GM12878 (cell line): ENCODE data around the gene PTMA. TPM values are rescaled to one million over a fixed set of nuclear protein-coding genes. Genes with fewer than 3 reads are reported as not detected.

Experiments
- ATAC-seq: fragments of 200-7000 bp; cut with Tn5 transposase; 3 replicates; pipeline ENCODE4 v1.9.1; 2020; ENCODE audit warnings: mild to moderate bottlenecking, moderate library complexity
- BruUV-seq: library from RNA; stranded (reverse); fragments of 400-500 nt; replicated peaks from 2 replicates; lab custom pipeline; 2021; lab: Mats Ljungman, UMichigan
- CTCF ChIA-PET: fragments of 300-600 bp; sonication (Branson Sonifier 250); formaldehyde crosslinking; extraction: SDS; loops from one replicate; lab custom pipeline; 2021; ENCODE audit warnings: inconsistent platforms; lab: Yijun Ruan, JAX
- POLR2A ChIA-PET: fragments of 350-600 bp; formaldehyde crosslinking; extraction: SDS; loops from one replicate; lab custom pipeline; 2021; ENCODE audit warnings: inconsistent platforms; lab: Charles Lee
- RAD21 ChIA-PET: fragments of 300-600 bp; sonication (Branson Sonifier 250); formaldehyde crosslinking; loops from one replicate; lab custom pipeline; 2023; ENCODE audit warnings: antibody characterized with exemption; ENCODE audit not compliant: unreplicated experiment; lab: Charles Lee
- SMC1A ChIA-PET: fragments of 300-600 bp; sonication (Branson Sonifier 250); formaldehyde crosslinking; loops from one replicate; lab custom pipeline; 2023; ENCODE audit not compliant: unreplicated experiment, uncharacterized antibody; lab: Charles Lee
- DNase-seq: peaks from one replicate; pipeline ENCODE4 v3.0.0-alpha.2; 2011; ENCODE audit warnings: low read depth, low spot score
- FAIRE-seq: peaks from 3 replicates; lab custom pipeline; 2011; peaks lifted over from hg19 to GRCh38; lab: Jason Lieb, UNC
- H2AFZ ChIP-seq: 2 replicates; pipeline ENCODE4 v1.6.0; 2011; ENCODE audit warnings: low read depth, low read length, control low read depth; ENCODE audit not compliant: control insufficient read depth
- H3K27ac ChIP-seq: 2 replicates; pipeline ENCODE4 v1.5.1; 2011; ENCODE audit warnings: control low read depth; ENCODE audit not compliant: control insufficient read depth, insufficient read depth
- H3K27me3 ChIP-seq, 2 experiments: replicated peaks in 1 of 2; 2 replicates each; pipeline versions ENCODE4 v1.6.0 to v1.6.1; 2011; ENCODE audit warnings: low read length in 1 of 2; ENCODE audit not compliant: control insufficient read depth in 2 of 2, insufficient read depth in 2 of 2
- H3K36me3 ChIP-seq, 2 experiments: 2 replicates each; pipeline ENCODE4 v1.5.1; 2011; ENCODE audit warnings: low read length in 1 of 2; ENCODE audit not compliant: control insufficient read depth in 2 of 2, insufficient read depth in 2 of 2
- H3K4me1 ChIP-seq: 2 replicates; pipeline ENCODE4 v1.6.1; 2011; ENCODE audit warnings: mild to moderate bottlenecking, low read length, moderate library complexity, mixed read lengths; ENCODE audit not compliant: control insufficient read depth, insufficient read depth
- H3K4me2 ChIP-seq: 2 replicates; pipeline ENCODE4 v1.6.0; 2011; ENCODE audit warnings: control low read depth; ENCODE audit not compliant: control insufficient read depth, insufficient read depth
- H3K4me3 ChIP-seq: fragments of 200-600 bp; sonication (generic); 2 replicates; pipeline ENCODE4 v1.5.1; 2016
- H3K79me2 ChIP-seq: 2 replicates; pipeline ENCODE4 v1.6.0; 2011; ENCODE audit warnings: low read length; ENCODE audit not compliant: control insufficient read depth, insufficient read depth
- H3K9ac ChIP-seq: 2 replicates; pipeline ENCODE4 v1.8.0; 2011; ENCODE audit warnings: low read length, control low read depth, mixed read lengths; ENCODE audit not compliant: control insufficient read depth, insufficient read depth
- H3K9me3 ChIP-seq: replicated peaks from 3 replicates; pipeline ENCODE4 v1.5.1; 2011; ENCODE audit warnings: mild to moderate bottlenecking, low read length; ENCODE audit not compliant: control insufficient read depth, insufficient read depth
- H4K20me1 ChIP-seq: 2 replicates; pipeline ENCODE4 v1.6.0; 2011; ENCODE audit not compliant: control insufficient read depth, insufficient read depth
- ATF7 ChIP-seq: fragments of 450-650 bp; IDR thresholded peaks from 2 replicates; pipeline ENCODE4 v1.6.1; 2016; ENCODE audit warnings: low read depth, mild to moderate bottlenecking
- BHLHE40 ChIP-seq, 2 experiments: fragments of 450-650 bp in 1 of 2; IDR thresholded peaks; 2 replicates each; pipeline ENCODE4 v1.6.1; 2011 to 2017; ENCODE audit warnings: low read depth in 2 of 2, borderline replicate concordance in 1 of 2, improper control_type of control experiment in 1 of 2, low read length in 1 of 2, mild to moderate bottlenecking in 1 of 2
- E2F4 ChIP-seq: IDR thresholded peaks from 2 replicates; pipeline ENCODE4 v1.6.1; 2012; ENCODE audit warnings: low read depth, low read length, improper control_type of control experiment
- ELK1 ChIP-seq: IDR thresholded peaks from 2 replicates; pipeline ENCODE4 v1.6.1; 2012; ENCODE audit warnings: low read depth, low read length, improper control_type of control experiment
- KDM1A ChIP-seq: fragments of 200-600 bp; sonication (generic); IDR thresholded peaks from 2 replicates; pipeline ENCODE4 v1.6.1; 2016; ENCODE audit warnings: borderline replicate concordance
- KLF5 ChIP-seq: fragments of 450-650 bp; IDR thresholded peaks from 2 replicates; pipeline ENCODE4 v1.6.1; 2014; ENCODE audit warnings: mild to moderate bottlenecking; ENCODE audit not compliant: partially characterized antibody
- NBN ChIP-seq: fragments of 450-650 bp; IDR thresholded peaks from 2 replicates; pipeline ENCODE4 v1.6.1; 2016
- PBX3 ChIP-seq: IDR thresholded peaks from 2 replicates; pipeline ENCODE4 v1.6.1; 2011; ENCODE audit warnings: mild to moderate bottlenecking, low read depth, low read length, moderate library complexity; ENCODE audit not compliant: insufficient replicate concordance
- POLR2AphosphoS5 ChIP-seq: IDR thresholded peaks from 2 replicates; pipeline ENCODE4 v1.6.1; 2011; ENCODE audit warnings: mild to moderate bottlenecking, low read length, inconsistent platforms
- POU2F2 ChIP-seq: IDR thresholded peaks from 3 replicates; pipeline ENCODE4 v1.6.1; 2011; ENCODE audit warnings: low read depth, mild to moderate bottlenecking, low read length, borderline replicate concordance
- RCOR1 ChIP-seq: conservative IDR thresholded peaks from 2 replicates; pipeline ENCODE4 v1.6.1; 2012; ENCODE audit warnings: low read depth, low read length, improper control_type of control experiment
- SMAD1 ChIP-seq: fragments of 450-650 bp; IDR thresholded peaks from 2 replicates; pipeline ENCODE4 v1.6.1; 2018; ENCODE audit warnings: mild to moderate bottlenecking, low read depth; ENCODE audit not compliant: partially characterized antibody
- SREBF2 ChIP-seq: IDR thresholded peaks from 2 replicates; pipeline ENCODE4 v1.6.1; 2012; ENCODE audit warnings: mild to moderate bottlenecking, low read length
- SUPT20H ChIP-seq: IDR thresholded peaks from 2 replicates; pipeline ENCODE4 v1.6.1; 2011; ENCODE audit warnings: low read depth, mild to moderate bottlenecking, low read length, moderate library complexity, borderline replicate concordance; ENCODE audit not compliant: control insufficient read depth
- USF2 ChIP-seq: IDR thresholded peaks from 2 replicates; pipeline ENCODE4 v1.6.1; 2011; ENCODE audit warnings: low read depth, low read length, improper control_type of control experiment, borderline replicate concordance
- YY1 ChIP-seq: IDR thresholded peaks from 2 replicates; pipeline ENCODE4 v1.6.1; 2011; ENCODE audit warnings: low read depth, mild to moderate bottlenecking, low read length
- ZNF592 ChIP-seq: fragments of 450-650 bp; IDR thresholded peaks from 2 replicates; pipeline ENCODE4 v1.6.1; 2017; ENCODE audit warnings: mild to moderate bottlenecking, moderate library complexity
- WGBS: methylation state at CpG from one replicate; pipeline ENCODE4 v1.1.6; 2016; ENCODE audit warnings: low lambda C conversion rate; ENCODE audit not compliant: insufficient replicate concordance, insufficient coverage; ENCODE audit errors: missing lambda C conversion rate; 5-methylcytosine and 5-hydroxymethylcytosine counted together
- in situ Hi-C: fragments of 300-500 bp; cut with MboI; formaldehyde crosslinking; loops from 9 replicates; pipeline ENCODE4 v1.14.3; 2018; ENCODE audit warnings: mixed read lengths
- intact Hi-C: fragments of 100-400 bp; cut with micrococcal nuclease; formaldehyde crosslinking; loops from one replicate; pipeline ENCODE4 v1.14.2; 2022; ENCODE audit not compliant: unreplicated experiment
- polyA plus RNA-seq, 11 experiments: library from polyadenylated mRNA; depleted of rRNA in 4 of 11; unstranded in 6 of 11; stranded (reverse) in 5 of 11; fragments of >200 nt; fragmentation: Nextera tagmentation in 4 of 11; fragmentation: Illumina TruSeq in 1 of 11; extraction: Ambion mirVana in 4 of 11; extraction: Trizol in 1 of 11; gene quantifications; 1 replicate in 1 of 11; 2 replicates in 10 of 11; pipeline versions ENCODE4 v1.2.1 to v1.2.3, GENCODE V29; 2011 to 2016; ENCODE audit warnings: inconsistent platforms in 2 of 11, missing spikeins in 2 of 11, low read depth in 1 of 11
- total RNA-seq, 4 experiments: library from RNA; depleted of rRNA in 3 of 4; stranded (reverse); fragments of >200 nt in 3 of 4; fragmentation: Illumina TruSeq in 1 of 4; extraction: Trizol in 1 of 4; gene quantifications; 2 replicates each; pipeline versions ENCODE4 v1.2.1 to v1.2.3, GENCODE V29; 2013 to 2021

Gene PTMA
- total and polyA plus RNA-seq, 10 of the 15 experiments (the other 5 are each of a cell fraction or from before 2014, with no cell fraction given): 1,144 to 5,018 (median 3,464) TPM

GRCh38 chr2:231737761-231738160, 29.4 kb downstream of the PTMA start:
- BruUV-seq: no TSS peak
- no peak for TF ChIP-seq KDM1A
- TF ChIP-seq NBN: no peak
- TF ChIP-seq POU2F2: no peak
- no peak for TF ChIP-seq RCOR1
- TF ChIP-seq E2F4: no peak
- TF ChIP-seq BHLHE40 (IDR thresholded peaks at IDR 0.05; ENCODE audit: borderline replicate concordance in 1 of 2, low read depth in 2 of 2, low read length in 1 of 2): no peak
- no peak for TF ChIP-seq USF2
- no peak for TF ChIP-seq PBX3
- TF ChIP-seq ELK1: no peak
- TF ChIP-seq POLR2AphosphoS5: no peak
- TF ChIP-seq SUPT20H: no peak
- TF ChIP-seq ZNF592: no peak
- no peak for TF ChIP-seq ATF7
- no peak for TF ChIP-seq SREBF2
- TF ChIP-seq KLF5: no peak
- no peak for TF ChIP-seq SMAD1
- TF ChIP-seq YY1: no peak

More at GRCh38 chr2:231737761-231738160, 29.4 kb downstream of the PTMA start:
- no peak overlapping the region for H3K9ac ChIP-seq
- H3K79me2 ChIP-seq: no peaks in the 10 kb centered on the region
- WGBS: 94% methylated on average over 7 of the region's 7 CpGs
- DNase-seq: no peak
- no peaks in the 10 kb centered on the region for H4K20me1 ChIP-seq
- no peaks in the 10 kb centered on the region for H3K4me1 ChIP-seq
- no peaks in the 10 kb centered on the region for H3K27me3 ChIP-seq
- RAD21 ChIA-PET: no interaction called here
- H2AFZ ChIP-seq: no peak overlapping the region
- intact Hi-C loops: no loop called here
- in situ Hi-C loops: no loop called here
- no peak overlapping the region for H3K27ac ChIP-seq
- POLR2A ChIA-PET: no interaction called here
- CTCF ChIA-PET: no interaction called here
- H3K4me2 ChIP-seq: no peak overlapping the region
- ATAC-seq: no peak
- no peak for FAIRE-seq
- SMC1A ChIA-PET: interaction anchor here (0.6 kb wide), 1 partner anchor 60 kb away, joined by 3 read pairs; no protein-coding TSS in a partner anchor
- peaks cover 0 to 6% of the 10 kb centered on the region in 2 experiments; a peak in 1 of 4 replicates for H3K36me3 ChIP-seq
- H3K4me3 ChIP-seq: no peak overlapping the region
- no peaks in the 10 kb centered on the region for H3K9me3 ChIP-seq
